Adrenal gland (tissue), 5 donors: ENCODE measurements around the gene LRP1-AS.

Experiments used
- POLR2A ChIP-seq, 2 donors: fragments of 450-650 bp; IDR thresholded peaks; one replicate each; pipeline ENCODE4 v1.6.1; 2017; ENCODE audit warnings: antibody characterized with exemption in 2 of 2, mild to moderate bottlenecking in 2 of 2, moderate library complexity in 1 of 2
- TF ChIP-seq, protein P1 (sequence below), 6 experiments: fragments of 450-650 bp in 4 of 6; fragments of 200-600 bp in 2 of 6; sonication (generic) in 1 of 6; IDR thresholded peaks; 1 replicate in 5 of 6; 2 replicates in 1 of 6; pipeline versions ENCODE4 v1.5.1 to v1.8.0; 2016 to 2021; ENCODE audit warnings: antibody characterized with exemption in 6 of 6, mild to moderate bottlenecking in 2 of 6, moderate library complexity in 1 of 6
- donor health status: DM: no; HTN: no; CAD: no.

DNA sequence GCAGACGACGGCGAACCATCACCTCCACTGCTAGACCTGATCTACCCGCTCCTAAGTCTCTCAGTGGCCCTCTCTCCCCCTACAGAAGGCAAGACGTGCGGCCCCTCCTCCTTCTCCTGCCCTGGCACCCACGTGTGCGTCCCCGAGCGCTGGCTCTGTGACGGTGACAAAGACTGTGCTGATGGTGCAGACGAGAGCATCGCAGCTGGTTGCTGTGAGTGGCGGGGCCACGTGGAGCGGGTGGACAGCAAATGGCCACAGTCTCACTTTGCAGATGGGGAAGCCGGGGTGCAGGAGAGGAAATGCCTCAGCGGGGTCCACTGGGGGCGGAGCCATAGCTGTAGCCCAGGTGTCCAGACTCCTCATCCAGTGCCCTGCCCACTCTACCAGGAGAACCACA lies 47.8 kb upstream of the LRP1-AS start:
- TF ChIP-seq, protein P1, sequence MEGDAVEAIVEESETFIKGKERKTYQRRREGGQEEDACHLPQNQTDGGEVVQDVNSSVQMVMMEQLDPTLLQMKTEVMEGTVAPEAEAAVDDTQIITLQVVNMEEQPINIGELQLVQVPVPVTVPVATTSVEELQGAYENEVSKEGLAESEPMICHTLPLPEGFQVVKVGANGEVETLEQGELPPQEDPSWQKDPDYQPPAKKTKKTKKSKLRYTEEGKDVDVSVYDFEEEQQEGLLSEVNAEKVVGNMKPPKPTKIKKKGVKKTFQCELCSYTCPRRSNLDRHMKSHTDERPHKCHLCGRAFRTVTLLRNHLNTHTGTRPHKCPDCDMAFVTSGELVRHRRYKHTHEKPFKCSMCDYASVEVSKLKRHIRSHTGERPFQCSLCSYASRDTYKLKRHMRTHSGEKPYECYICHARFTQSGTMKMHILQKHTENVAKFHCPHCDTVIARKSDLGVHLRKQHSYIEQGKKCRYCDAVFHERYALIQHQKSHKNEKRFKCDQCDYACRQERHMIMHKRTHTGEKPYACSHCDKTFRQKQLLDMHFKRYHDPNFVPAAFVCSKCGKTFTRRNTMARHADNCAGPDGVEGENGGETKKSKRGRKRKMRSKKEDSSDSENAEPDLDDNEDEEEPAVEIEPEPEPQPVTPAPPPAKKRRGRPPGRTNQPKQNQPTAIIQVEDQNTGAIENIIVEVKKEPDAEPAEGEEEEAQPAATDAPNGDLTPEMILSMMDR (IDR thresholded peaks at IDR 0.05), result no peak
- TF ChIP-seq POLR2A (IDR thresholded peaks at IDR 0.05), result no peak
